HG03060 (cell line): ENCODE results near the gene TNFRSF12A.

Experiments used
- ATAC-seq: cut with Tn5 transposase; IDR thresholded peaks from one replicate; pipeline ENCODE4 v1.9.1; 2021; ENCODE audit warnings: low read depth, moderate number of reproducible peaks; ENCODE audit not compliant: unreplicated experiment

The TNFRSF12A gene

GRCh38 chr16:3020247-3020603 lies at the start of gene TNFRSF12A:
Gene TNFRSF12A, plus strand, starts transcription at chr16:3020368. Its CDS starts 30 bp downstream, at chr16:3020398.
- no peak for ATAC-seq

DNA sequence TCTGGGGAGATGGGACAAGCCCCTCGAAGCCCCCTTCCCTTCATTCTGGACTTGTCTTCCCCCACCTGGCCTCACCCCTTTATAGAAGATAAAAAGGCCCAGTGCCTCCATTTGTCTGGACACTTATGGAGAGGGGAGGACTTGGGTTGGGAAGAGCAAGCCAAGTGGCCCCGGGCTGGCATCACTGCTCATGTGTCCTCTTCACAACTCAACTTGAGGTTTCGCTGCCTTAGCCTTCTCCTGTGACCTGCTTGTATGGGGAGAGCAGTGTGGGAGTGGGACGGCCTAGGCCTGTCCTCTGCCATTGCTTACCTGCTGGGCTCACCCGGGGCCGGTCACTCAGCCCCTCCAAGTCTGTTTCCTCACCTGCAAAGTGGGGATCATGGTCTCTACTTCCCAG lies 49.6 kb upstream of the TNFRSF12A start:
- no peak for ATAC-seq

- ATAC-seq = no peak
Observed at GRCh38 chr16:2971134-2971984, 48.8 kb upstream of the TNFRSF12A start.

GRCh38 chr16:2971985-2972784 lies 48.0 kb upstream of the TNFRSF12A start:
- ATAC-seq = no peak

DNA sequence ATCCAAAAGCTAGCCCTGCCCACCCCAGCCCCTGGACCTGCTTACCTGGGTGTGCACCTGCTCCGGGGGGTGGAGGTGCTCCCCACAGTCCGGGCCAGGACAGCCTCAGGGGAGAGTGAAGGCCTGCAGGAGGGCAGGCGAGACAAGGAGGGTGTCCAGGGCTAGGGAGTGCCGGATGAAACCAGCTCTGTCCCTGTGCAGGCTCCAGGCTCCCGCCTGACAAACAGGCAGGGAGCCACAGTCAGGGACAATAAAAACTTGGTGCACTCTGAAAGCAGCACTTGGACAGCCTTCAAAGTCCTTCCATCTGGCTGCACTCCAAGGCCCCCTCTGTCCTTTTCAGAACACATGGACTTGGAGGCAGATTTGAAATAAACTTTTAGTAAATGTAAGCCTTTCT lies 47.1 kb upstream of the TNFRSF12A start:
- ATAC-seq = no peak

DNA sequence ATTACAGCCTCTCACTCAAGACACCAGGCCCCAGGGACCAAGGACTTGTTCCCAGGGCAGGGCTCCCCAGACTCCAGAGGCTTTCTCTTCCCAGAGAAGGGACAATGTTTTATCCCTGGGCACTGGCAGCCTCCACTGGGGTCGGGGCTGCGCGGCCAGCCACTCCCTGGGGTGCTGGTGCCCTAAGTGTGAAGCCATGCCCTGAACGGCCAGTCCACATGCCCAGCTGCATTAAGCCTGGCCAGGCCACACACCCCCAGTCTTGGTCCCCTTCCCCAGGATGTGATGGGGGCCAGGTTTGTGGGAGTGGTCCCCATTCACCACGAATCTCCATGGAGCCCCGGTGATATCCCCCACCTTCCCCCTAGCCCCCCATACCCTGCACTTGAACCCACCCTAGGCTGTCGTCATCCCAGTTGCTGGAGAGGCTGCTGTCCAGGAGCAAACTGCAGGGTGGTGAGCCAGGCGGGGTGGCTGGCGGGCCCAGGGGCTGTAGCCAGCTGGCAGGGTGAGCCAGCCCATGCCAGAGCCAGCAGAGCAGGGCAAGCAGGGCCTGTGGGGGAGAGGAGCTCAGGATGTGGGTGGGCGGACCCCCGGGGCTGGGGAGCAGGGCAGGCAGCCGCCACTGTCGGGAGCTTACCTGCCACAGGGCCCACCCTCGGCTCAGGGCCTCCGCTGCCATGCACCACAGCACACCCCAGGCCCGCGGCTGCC lies 46.4 kb upstream of the TNFRSF12A start:
- no peak for ATAC-seq

GRCh38 chr16:2974319-2975056 lies 45.7 kb upstream of the TNFRSF12A start:
- ATAC-seq = no peak

DNA sequence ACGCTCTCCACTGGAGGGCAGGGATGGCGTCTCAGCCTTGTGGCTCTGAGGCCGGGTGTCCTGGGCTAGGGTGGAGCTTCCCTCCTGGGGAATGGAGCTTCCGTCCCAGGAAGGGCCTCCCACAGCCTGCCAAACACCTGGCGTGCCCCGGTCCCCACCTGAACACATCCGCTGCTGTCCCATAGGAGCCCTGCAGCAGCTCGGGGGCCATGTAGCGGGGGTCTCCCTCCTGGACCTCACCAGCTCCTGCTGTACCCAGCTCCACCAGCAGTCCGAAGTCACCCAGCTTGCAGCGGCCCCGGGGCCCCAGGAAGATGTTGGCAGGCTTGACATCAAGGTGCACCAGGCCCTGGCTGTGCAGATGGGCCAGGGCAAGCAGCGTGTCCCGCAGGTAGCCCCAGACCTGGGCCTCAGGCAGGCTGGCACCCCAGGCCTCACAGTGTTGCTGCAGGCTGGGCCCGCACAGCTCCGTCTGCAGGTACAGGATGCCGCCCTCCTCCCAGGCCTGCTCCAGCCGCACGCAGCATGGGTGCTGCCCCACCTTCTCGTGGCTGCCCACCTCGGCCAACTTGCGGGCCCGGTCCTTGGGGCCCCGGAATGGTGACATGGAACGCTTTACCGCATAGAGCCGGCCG lies 44.9 kb upstream of the TNFRSF12A start:
- ATAC-seq = no peak

GRCh38 chr16:2976201-2976600 lies 44.0 kb upstream of the TNFRSF12A start:
- no peak for ATAC-seq

DNA sequence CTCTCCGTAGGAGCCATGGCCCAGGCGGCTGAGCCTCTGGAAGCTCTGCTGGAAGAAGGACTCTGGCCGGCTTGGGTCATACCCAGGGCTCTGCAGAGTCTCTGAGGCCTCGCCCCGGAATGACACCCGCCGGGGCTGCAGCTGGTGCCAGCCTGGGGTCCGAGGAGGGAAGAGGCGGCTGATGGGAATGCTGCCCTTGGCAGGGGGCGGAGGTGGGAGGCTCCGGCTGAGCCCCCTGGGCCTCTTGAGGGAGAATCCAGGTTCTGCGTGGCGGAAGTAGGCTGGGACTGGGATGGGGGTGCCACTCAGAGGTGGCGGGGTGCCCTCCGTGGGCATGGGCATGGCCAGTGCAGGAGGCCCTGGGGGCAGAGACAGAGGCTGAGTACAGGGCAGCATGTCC lies 43.5 kb upstream of the TNFRSF12A start:
- ATAC-seq = no peak

DNA sequence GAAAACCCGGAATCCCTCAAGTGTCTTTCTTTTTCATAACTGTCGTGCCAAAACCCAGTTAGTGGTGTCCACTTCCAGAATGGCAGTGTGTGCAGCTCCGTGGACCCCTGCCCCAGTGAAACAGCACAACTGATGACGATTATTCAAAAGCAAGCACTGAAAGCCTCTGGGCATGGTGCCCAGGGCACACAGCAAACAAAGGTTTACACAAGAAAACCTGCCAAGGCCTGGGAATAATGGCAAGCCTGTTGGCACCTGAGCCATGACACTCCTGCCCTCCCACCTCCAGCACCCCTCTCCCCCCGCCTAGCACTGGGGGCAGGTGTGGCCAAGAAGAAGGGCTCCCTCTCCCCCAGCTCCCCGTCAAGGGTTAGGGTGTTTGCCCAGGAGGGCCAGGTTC lies 42.7 kb upstream of the TNFRSF12A start:
- ATAC-seq = no peak

DNA sequence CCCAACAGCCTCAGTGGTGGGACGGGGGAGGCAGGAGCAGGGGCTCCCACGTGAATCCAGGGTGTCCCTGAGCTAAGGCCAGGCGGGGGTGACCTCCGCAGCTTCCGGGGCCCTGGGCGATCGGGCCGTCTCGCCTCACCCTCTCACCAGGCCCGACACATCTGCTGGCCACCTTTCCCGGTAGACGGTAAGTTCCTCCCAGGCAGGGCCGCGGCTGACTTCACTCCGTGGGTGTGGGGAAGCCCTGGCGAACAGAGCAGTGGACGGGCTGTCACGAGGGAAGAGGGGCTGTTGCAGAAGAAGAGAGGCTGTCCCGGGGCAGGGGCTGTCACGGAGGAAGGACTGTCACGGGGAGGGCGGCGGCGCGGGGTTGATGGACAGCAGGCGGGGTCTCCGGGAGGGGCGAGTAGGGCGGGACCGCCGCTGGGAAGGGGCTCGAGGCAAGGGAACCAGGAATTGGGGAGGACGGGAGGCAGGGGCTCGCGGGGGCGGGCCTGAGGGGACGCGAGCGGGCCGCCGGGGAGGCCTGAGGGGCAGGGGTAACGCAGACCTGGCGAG lies 40.4 kb upstream of the TNFRSF12A start:
- ATAC-seq = no peak

DNA sequence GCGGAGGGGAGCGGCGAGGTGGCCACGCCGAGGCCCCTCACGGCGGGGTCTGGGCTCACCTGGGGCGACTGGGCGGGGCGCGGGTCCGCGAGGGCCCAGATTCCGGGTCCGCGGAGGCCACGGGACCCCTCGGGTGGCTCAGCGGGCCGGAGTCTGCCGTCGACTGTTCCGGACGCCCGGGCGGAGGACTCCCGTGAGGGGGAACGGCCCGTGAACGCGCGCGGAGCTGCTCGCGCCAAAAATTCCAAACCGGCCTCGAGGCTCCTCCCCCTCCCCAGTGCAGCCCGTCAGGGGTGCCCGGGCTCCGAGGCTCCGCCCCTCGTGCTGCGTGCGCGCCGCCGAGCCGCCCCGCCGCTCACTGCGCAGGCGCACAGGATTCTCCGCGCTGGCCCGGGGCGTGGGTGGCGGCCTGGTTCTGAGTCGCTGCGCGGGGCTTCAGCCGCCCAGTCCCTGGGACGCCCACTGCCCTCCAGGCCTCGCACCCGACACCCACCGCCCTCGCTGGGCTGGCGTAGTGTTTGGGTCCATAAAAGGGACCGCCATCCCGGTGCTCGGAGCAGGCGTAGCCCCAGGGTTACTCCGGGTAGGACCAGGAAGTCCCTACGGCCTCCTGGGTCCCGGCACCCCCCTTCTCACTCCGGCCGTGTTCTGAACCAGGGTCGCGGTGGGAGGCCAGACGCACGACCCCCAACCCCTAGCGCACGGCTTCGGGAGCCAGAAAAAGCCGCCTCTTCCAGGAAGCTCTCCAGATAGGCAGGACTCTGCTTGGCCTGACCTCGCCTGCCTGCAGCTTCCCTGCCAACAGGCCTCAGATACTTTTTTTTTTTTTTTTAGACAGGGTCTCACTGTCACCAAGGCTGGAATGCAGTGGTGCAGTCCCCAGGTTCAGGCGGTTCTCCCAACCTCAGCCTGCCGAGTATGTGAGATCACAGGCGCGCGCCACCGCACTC lies 39.7 kb upstream of the TNFRSF12A start, which contains the start of gene PKMYT1:
Gene PKMYT1 (minus strand): TSS at position 220 of the 950 bp plus-strand sequence. CDS start 789 bp downstream, outside the sequence.
- ATAC-seq = no peak

GRCh38 chr16:2981177-2981898 lies 38.8 kb upstream of the TNFRSF12A start:
- no peak for ATAC-seq

DNA sequence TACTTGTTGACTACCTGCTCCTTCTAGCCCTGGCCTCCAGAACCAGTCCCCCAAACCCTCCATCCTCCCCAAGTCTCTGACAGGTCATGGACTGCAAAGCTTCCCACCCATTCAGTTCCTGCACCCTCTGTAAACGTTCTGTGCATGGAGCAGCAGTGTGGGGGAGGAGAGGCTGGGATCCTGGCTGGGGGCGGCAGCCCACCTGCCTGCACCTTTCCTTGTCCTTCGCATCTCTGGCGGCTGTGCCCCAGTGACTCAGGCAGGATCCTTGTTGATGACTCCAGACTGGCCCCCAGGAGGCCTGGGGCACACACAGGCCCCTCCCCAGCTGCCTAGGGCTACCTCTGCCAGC lies 38.3 kb upstream of the TNFRSF12A start:
- no peak for ATAC-seq

GRCh38 chr16:2982402-2982801 lies 37.8 kb upstream of the TNFRSF12A start:
- no peak for ATAC-seq

DNA sequence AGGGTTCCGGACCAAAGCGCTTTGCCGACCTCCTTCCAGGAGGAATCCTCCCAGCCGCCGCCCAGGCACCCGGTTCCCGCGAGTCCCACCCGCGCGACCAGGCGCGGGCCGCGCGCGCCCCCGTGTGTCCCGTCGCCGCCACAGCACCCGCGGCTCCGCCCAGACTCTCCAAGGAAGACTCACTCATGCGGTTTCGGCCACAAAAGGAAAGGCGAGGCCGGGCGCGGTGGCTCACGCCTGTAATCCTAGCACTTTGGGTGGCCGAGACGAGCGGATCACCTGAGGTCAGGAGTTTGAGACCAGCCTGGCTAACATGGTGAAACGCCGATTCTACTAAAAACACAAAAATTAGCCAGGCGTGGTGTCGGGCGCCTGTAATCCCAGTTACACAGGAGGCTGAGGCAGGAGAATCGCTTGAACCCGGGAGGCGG lies 36.4 kb upstream of the TNFRSF12A start:
- no peak for ATAC-seq

DNA sequence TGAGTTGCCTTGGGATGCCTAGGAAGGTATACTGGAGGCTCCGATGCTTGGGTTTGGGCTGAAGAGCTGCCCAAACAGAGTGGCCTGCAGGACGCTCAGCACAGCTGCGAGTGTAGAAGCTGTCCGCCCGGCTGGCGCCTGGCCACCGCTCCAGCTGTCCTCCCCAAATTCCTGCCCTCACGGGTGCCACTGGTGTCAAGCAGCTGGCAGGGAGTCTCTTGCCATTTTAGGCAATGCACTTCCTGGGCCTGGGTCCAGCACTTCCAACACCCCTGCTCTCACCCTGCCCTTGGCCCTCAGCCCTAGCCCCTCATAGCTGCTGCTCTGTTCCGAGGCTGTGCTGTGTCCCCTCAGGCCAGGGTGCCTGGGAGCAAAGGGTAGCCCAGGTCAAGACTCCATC lies 34.7 kb upstream of the TNFRSF12A start:
- ATAC-seq = no peak
